NCI-H1105 treated with DMSO at 0.1 percent for 48 hours (cell line): ENCODE results near the gene NDUFB6.
A peak's percentile ranks its signal among the peaks of the same experiment; 100 is the strongest.
"Not testable (repeated sequence)": the region's sequence is repeated elsewhere in the genome, so short reads cannot be mapped to it uniquely, and the experiment has no call there.

Experiments
- DNase-seq: peaks from one replicate; lab custom pipeline; 2025; lab: John Stamatoyannopoulos, UW

NDUFB6 gene

GRCh38 chr9:32571969-32572899 is 725 bp downstream of the NDUFB6 start:
- DNase-seq = peak; percentile 53

DNA sequence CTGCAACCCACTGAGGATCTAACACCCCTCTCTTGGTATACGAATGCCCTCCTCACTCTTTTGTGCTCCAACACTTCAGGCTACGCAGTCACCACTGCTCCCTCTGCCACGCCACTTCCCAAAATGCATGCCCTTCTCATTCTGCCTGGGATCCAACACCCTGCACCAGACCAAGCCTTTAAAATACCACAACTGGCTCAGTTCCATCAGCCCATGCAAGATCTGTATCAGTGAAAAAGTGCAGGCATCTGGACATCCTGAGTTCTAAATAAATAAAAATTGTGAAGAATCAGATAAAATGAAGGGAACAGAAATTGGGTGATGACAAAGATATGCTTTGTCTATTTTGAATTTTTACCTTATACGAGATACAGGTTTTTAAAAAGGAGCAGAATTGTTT is 2.7 kb downstream of the NDUFB6 start:
- DNase-seq = no peak

GRCh38 chr9:32566770-32567169 is 6.2 kb downstream of the NDUFB6 start:
- no peak for DNase-seq

GRCh38 chr9:32565967-32566366 is 7.0 kb downstream of the NDUFB6 start:
- DNase-seq = no peak

DNA sequence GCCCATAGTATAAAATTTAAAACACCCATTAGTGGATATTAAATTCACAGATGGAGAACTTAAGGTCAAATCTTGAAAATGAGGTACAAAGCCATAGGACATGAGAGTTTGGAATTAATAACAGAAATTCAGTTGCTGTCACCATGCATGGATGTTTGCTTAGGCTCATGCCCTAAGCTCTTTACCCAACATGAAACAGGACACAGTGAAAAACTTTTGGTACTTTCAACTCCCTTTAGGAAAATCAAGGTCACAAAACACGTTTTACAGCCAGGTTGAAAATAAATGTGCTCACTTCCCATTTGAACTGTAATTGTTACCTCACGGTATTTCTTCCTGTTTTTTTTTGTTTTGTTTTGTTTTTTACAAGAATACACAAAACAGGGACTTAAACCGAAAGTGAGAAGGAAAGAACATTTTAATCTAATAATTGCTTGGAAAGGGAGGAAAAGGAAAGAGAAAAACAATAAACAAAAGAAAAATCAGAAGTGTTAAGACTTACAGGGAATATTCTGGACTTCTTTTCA is 14.5 kb downstream of the NDUFB6 start:
- DNase-seq = no peak

- DNase-seq = no peak
Observed at GRCh38 chr9:32554591-32554990, 18.4 kb downstream of the NDUFB6 start.

- no peak for DNase-seq
Observed at GRCh38 chr9:32554107-32554506, 18.9 kb downstream of the NDUFB6 start.

DNA sequence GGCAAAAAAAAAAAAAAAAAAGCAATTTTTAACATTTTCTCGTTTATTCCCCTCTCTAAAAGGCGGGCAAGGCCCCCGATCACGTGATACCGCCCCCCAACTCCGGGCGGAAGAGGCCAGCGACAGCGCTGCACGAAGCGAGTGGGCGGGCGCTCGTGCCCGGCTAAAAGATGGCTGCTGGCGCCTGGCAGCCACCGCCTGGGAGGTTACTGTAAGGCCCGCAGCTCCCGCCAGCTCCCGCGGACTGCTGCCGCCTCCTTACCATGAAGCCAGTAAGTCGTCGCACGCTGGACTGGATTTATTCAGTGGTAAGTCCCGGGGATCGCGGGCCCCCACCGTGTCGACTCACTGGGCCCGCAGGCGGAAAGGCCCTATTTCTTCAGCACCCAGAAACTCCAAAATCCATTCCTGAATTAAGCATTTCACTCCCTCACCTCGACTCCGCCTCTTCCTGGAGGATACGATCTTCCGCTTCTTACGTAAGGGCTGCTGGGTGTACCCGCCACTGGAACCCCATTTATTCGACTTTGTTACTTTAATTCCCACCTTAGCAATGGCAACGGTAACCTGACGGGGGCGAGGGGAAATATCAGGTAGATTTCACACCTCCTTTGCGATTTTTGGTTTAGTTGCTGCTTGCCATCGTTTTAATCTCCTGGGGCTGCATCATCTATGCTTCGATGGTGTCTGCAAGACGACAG is 20.6 kb downstream of the NDUFB6 start, which contains the start of the genes SMIM27 and TOPORS:
SMIM27 (plus strand) TSS at position 156 of the 701 bp plus-strand sequence; CDS start at position 264, 108 bp downstream.
TOPORS (minus strand) TSS at position 415 of the 701 bp plus-strand sequence; CDS start at position 265, 150 bp downstream.
- peak; percentile 95 for DNase-seq

GRCh38 chr9:32551276-32552051 is 21.5 kb downstream of the NDUFB6 start:
- DNase-seq = peak; percentile 80

- peak; percentile 98 for DNase-seq
Observed at GRCh38 chr9:32550562-32551275, 22.2 kb downstream of the NDUFB6 start.

DNA sequence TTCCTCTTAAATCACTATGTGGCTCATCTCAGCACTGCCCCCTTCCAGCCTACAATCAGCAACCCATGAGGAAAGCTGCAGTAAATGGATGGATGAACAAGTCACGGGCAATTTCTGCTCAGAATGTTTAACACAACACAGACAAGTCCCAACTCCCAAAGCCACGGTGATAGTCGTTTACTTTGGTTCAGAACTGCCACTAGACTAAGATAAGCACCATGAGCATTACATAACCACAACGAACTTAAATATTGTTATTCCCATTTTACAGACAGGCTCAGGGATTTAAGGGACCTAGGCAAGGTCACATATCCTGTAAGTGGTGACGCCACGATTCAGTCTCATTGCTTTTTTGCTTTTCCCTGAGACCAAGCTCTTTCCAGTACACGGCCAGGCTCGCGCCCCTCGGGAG is 22.8 kb downstream of the NDUFB6 start:
- DNase-seq = peak; percentile 31

- not testable (repeated sequence) for DNase-seq
Observed at GRCh38 chr9:32548213-32548612, 24.7 kb downstream of the NDUFB6 start.

DNA sequence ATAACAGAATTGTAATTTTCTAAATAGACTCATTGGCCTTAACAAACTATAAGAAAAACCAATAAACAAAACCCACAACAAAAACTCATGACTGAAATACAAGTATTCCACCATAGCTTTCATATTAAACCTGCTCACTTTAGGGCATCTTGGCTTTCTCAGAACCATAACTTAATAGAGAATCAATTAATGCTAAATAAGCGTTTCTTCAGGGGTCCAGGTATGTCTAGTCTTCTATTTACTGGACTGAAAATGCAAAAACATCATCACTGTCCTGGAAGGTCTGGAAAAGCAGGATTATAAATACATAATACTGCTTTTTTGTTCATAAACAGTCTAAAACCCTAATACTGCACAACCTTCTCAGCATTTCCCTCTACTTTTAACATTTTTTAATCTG is 27.1 kb downstream of the NDUFB6 start:
- no peak for DNase-seq

DNA sequence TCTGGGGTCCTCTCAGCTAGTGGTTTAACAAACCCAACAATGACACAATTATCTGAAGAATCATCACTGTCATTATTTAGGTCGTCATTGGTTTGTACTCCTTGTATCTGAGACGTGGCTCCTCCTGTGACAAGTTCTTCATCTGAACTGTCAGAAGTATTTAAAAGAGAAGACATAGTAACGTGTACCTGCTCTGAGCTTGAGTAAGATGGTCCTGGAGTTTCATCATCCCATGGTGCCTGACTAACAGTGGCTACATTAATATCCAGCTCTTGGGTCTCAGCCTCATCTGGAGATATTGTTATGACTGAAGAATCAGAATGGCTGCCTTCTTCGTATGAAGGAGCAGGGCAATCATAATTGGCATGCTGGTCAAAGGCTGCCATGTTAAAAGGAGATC is 29.9 kb downstream of the NDUFB6 start:
- DNase-seq = no peak

- no peak for DNase-seq
Observed at GRCh38 chr9:32533816-32534215, 39.1 kb downstream of the NDUFB6 start.

DNA sequence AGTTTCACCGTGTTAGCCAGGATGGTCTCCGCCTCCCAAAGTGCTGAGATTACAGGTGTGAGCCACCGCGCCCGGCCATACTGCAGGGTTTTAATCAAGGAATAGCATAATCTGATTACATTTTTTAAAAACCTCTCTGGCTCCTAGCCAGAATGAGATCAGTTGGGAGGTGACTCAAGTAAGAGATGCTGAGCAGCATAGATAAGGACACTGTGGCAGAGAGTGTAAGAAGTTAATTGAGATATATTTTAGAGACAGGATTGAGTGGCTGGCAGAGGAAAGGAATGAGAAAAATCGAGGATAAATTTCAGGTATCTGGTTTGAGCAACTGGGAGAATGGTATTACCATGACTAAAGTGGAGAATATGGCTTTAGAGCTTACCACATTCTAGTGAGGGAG is 39.6 kb downstream of the NDUFB6 start:
- DNase-seq = no peak

GRCh38 chr9:32526707-32527048 is 46.3 kb downstream of the NDUFB6 start:
- DNase-seq = no peak

GRCh38 chr9:32526041-32526706 is 46.8 kb downstream of the NDUFB6 start, which contains the start of gene RIGI:
Gene RIGI, minus strand, starts transcription at chr9:32526196. Its CDS starts 30 bp downstream, at chr9:32526166.
- DNase-seq = peak; percentile 93

- DNase-seq = no peak
Observed at GRCh38 chr9:32525709-32526030, 47.3 kb downstream of the NDUFB6 start.

GRCh38 chr9:32524892-32525708 is 47.9 kb downstream of the NDUFB6 start:
- DNase-seq = peak; percentile 57
